Stimulated activated CD4-positive, alpha-beta T cell treated with anti-CD3 and anti-CD28 coated beads, Interleukin-1b, Interleukin-23, amount 100 ng/mL, for 4 hours (primary cell): ENCODE data around the gene SMCO3.
"Not testable (repeated sequence)": the region's sequence is repeated elsewhere in the genome, so short reads cannot be mapped to it uniquely, and the experiment has no call there.

ENCODE experiments used
- DNase-seq, 2 donors: peaks; one replicate each; pipeline ENCODE4 v3.0.0-alpha.2; 2020; ENCODE audit warnings: low read depth in 2 of 2

SMCO3 gene

DNA sequence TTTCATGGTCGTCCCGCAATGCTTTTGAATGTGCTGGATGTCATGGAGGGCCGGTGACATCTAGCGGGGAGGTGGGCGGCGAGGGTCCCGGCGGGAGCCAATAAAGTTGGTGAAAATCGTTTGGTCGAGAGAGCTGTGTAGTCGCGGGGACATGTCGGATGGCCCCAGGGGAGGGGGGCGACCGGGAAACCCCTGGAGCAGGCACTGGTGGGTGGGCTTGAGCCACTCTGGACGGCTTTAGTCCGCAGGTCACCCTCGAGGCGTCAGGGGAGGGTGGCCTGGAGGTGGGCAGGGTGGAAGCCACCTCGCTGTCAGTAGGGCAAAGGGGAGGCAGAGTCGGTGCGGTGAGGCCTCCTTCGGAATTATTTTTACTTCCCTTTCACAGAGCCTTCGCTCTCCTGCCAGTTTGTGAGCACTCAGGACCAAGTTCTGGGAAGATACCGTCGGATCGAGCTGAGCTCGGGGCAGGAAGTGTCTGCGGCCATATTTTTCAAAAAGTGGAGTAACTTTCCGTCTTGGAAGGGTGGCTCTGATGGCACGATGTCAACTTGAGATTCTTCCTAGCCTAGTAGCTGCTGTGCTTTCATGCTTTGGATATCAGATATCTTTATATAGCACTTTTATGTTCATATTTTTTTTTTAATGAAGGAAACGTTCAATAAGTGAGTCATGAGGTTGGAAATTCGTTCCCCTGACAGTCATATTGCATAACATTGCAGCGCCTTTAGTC lies 38.9 kb downstream of the SMCO3 start:
- DNase-seq = peak; percentile 8 to 11

DNA sequence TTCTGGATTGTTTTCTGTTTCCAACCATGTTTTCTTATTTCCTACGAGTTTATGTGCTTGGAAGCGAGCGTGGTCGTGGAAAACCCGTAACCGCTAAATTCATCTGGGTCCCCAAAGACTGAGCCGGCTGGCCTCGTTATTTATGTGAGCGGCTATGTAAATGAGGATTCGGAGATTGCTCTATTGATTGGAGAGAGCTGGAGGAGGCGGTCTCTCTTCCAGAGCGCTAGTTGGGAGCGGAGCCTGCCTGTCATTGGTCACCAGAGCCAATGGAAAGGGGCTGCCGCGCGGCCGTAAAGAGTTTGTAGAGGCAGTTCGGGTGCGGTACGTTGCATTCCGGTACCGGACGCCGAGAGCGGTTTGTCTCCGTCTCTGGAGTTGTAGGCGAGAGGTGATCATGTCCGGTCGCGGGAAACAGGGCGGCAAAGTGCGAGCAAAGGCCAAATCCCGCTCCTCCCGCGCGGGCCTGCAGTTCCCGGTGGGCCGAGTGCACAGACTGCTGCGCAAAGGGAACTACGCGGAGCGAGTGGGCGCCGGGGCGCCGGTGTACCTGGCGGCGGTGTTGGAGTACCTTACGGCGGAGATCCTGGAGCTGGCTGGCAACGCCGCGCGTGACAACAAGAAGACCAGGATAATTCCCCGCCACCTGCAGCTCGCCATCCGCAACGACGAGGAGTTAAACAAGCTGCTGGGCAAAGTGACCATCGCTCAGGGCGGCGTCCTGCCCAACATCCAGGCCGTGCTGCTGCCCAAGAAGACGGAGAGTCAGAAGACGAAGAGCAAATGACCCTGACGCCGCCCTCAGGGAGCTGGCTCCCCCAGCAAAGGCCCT lies 39.7 kb downstream of the SMCO3 start:
- peak; percentile 72 to 76 for DNase-seq

DNA sequence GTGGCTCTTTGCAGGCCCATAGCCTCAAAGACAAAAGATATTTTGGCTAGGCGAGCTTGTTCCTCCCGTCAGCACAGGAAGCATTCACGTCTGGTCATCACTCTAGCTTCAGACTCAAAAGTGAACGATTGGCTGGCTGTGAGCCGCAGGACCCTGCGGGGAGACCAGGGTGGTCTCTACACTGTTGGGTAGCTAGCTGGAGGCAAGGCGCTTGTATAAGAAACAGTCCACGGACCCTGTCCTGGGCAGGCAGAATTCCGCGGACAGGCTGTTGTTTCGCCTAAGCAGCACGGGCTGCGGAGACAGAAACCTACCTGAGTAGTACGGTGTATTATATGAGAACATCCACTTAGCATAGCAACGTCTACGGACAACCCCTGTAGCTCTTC lies 40.3 kb downstream of the SMCO3 start:
- peak in 1 of 2 donors; percentile 25 for DNase-seq

DNA sequence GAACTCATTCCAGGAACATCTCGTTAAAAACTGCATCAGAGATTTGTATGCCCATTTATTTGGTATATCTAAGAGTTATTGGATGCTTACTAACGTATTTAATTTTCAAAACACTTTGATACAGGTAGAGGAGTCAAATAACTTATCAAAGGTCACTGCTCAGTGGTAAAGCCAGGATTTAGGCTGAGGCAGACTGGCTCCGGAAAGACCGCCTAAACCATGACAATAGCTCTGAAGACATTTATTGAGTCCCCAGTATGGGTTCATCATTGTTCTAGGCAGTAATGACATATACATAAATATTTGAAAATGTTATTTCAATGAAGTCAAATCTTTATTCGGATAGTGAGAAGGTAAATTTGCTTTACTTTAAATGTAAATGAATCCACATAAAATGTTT lies 41.0 kb downstream of the SMCO3 start:
- no peak for DNase-seq

DNA sequence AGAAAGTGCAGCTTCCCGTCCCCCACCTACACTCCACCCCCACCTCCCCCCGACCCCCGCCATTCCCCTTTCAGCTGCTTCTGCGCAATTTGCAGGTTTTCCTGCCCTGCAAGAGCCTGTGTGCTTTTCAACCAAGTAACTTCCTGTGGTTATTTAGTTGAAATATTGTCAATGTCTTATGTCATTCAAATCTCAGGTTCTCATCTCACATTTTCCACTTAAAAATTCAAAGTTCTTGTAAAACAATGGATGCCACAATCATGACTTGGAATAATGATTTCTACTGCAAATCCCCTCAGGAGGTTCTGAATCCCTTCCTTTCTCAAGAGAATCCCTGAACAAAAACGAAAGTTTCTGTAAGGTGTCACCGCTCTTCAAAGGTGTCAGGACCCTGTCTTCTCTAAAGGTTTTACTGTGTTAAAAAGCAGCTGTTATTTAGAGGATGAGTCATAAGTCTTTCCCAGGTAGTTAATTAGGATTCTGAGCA lies 42.3 kb downstream of the SMCO3 start:
- peak; percentile 4 to 31 for DNase-seq

DNA sequence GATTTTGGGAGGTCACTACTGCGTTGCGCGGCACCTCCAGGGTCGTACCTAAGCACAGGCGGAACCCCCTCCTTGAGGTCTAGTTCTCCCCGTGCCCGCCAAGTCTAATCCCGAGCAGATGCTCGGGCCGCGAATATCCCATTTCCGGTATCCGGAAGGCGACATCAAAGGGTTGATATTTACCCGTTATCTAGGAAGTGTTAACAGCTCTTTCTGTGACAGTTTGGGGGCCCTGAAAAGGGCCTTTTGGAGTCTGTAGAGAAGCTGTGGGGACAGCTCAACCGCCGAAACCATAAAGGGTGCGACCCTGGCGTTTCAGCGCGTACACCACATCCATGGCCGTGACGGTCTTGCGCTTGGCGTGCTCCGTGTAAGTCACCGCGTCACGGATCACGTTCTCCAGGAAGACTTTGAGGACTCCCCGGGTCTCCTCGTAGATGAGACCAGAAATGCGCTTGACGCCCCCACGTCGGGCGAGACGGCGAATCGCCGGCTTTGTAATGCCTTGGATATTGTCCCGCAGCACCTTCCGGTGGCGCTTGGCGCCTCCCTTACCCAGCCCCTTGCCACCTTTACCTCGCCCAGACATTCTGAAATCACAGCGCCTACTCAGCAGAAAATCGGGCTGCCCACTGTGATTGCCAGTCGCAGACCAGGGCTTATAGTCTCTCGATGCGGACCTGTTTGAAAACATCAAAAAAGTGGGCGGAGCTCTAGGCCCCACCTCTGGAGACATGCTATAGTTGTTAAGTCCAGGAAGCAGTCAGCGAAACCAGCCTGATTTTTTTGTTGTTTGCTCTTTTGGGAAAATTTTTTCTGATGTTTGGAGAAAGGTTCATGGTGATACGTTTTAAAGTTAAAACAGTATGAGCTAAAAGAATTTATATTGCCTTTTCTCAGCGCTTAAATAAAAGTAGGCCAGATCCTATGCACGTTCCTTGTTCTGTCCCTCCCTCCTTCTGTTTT lies 43.2 kb downstream of the SMCO3 start:
- DNase-seq = peak; percentile 78 to 93

DNA sequence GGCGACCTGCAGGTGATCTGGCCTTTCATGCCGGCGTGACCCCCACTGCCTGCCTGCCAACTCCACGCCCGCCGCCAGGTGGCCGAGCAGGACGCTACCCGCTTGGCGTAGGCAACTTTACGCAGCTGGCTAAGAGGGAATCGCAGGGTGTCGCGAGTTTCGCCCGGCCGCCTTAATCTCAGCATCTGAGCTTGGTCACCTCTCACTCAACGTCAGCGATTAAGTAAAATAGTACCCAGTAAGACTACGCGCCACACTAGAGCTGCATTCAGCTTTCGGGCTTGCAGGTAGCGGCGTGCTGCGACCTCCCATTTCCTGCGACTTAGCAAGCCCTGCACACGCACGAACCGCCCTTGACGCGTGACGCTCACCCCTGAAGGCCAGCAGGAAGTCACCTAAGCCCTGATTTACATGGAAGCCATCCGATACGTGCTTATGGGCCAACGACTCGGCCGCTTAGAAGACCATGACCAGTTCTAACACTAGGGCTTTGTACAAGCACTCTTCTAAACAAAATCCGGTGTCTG lies 44.0 kb downstream of the SMCO3 start:
- DNase-seq = peak; percentile 72 to 84

DNA sequence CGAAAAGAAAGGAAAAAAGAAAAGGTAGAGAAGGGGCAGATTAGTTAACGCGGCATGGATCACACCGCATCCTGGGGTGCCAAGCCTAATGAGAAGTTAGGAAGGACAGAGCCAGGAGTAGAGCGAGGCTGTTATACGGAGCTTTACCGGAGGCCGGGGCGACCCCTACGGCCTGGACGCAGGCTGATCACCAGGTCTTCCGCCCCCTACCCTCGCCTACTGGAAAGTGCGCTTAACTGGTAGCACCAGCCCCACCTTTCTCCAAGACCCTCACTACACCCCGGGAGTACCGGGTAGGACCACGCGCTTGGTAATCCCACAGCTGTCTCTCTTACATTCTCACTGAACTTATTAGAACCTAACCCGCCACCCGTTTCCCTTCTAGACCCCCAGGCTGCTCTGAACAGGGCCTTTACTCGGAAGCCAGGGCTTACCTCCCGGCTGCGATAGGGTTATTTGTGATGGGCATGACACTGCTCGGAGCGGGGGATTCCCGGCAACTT lies 44.5 kb downstream of the SMCO3 start:
- DNase-seq = peak in 1 of 2 donors; percentile 2

DNA sequence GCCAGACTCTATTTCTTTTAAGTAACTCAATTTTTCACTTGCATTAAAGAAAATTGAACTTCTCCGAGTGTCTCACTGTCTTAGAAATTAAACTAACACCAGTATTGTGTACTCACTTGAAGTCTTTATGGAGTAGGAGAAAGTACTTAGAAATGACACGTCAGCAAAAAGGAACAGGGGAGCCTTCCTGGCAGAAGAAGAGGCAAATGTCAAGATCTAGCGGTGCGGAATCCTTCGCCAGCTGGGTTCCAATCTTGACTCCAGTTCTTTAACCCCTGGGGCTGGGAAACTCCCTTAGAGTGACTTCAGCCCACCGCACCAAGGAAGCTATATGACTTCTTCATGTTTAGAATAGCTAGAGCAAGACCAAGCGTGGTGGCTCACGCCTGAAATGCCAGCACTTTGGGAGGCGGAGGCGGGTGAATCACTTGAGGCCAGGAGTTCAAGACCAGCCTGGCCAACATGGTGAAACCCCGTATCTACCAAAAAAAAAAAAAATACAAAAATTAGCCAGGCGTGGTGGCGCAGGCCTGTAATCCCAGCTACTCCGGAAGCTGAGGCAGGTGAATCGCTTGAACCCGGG lies 45.1 kb downstream of the SMCO3 start:
- peak; percentile 2 to 12 for DNase-seq

DNA sequence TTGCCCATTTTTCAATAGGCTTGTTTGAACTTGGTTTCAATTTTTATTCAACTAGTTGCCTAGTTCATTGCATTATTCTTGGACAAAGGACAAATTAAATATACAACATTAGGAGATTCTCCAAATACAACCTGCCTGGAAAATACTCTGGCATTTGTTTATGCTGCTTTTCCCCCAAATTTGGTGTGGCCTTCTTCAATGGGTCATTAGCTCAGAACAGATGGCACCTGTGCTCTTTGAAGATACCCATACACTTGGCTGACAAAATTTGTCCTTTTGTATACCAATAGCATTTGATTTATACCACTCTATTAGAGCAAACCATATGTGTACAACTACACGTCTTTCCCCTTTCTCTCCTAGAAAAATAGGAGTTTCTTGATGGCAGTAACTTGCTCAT lies 46.4 kb downstream of the SMCO3 start:
- no peak for DNase-seq

DNA sequence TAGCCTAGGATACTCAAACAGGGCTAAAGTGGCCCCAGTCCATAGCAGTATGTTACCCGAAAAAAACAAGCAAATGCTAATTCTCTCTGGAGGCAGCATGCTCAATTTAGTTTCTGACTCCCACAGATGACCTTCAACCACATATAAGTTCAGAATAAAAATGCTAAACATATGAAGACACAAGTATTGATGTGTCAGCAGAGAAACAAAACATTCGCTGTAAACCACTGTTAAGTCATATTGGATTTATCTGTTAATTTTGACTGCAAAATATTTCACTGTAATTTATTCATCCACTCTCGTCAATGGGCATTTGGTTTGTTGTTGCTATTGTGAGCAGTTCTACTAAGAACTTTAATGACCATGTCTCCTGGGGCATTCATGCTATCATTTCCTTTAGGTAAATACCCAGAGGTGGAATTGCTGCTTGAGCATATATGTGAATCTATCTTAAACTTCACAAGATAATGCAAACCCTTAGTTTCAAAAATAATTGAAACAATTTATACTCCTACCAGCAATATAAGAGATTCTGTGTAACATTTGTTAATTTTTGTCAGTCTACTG lies 47.2 kb downstream of the SMCO3 start:
- DNase-seq = no peak

DNA sequence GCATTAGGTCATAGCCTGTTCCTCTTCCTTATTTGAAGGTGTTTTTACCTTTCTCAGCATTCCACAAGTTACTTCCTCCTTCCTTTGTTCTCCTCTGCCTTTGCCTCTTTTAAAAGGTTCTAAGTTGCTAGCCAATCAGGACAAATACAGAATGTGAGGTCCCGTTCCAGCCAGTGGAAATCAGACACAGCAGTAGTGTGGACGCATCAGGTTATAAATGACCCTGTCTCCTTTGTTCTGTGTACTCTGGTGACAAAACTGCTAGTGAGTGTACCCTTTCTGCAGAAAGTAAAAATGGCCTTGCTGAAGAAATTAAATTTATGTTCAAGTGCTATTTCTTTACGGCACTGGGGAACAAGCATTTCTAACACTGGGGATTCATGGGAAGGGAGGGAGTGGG lies 48.0 kb downstream of the SMCO3 start:
- not testable (repeated sequence) for DNase-seq

DNA sequence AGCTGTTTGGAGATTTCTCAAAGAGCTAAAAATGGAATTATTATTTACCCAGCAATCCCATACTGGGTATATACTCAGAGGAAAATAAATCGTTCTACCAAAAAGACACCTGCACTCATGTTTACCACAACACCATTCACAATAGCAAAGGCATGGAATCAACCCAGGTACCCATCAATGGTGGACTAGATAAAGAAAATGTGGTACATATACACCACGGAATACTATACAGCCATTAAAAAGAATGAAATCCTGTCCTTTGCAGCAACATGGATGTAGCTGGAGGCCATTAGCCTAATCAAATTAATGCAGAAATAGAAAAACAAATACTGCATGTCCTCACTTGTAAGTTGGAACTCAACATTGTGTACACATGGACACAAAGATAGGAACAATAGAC lies 48.6 kb downstream of the SMCO3 start:
- no peak for DNase-seq

DNA sequence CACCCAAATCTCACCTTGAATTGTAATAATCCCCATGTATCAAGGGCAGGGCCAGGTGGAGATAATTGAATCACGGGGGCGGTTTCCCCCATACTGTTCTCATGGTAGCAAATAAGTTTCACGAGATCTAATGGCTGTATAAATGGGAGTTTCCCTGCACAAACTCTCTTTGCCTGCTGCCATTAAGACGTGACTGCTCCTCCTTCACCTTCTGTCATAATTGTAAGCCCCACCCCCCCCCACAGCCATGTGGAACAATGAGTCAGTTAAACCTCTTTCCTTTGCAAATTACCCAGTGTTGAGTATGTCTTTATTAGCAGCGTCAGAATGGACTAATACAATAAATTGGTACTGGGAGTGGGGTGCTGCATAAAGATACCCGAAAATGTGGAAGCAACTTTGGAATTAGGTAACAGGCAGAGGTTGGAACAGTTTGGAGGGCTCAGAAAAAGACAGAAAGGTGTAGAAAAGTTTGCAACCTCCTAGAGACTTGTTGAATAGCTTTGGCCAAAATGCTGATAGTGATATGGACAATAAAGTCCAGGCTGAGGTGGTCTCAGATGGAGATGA lies 54.2 kb downstream of the SMCO3 start:
- not testable (repeated sequence) for DNase-seq

DNA sequence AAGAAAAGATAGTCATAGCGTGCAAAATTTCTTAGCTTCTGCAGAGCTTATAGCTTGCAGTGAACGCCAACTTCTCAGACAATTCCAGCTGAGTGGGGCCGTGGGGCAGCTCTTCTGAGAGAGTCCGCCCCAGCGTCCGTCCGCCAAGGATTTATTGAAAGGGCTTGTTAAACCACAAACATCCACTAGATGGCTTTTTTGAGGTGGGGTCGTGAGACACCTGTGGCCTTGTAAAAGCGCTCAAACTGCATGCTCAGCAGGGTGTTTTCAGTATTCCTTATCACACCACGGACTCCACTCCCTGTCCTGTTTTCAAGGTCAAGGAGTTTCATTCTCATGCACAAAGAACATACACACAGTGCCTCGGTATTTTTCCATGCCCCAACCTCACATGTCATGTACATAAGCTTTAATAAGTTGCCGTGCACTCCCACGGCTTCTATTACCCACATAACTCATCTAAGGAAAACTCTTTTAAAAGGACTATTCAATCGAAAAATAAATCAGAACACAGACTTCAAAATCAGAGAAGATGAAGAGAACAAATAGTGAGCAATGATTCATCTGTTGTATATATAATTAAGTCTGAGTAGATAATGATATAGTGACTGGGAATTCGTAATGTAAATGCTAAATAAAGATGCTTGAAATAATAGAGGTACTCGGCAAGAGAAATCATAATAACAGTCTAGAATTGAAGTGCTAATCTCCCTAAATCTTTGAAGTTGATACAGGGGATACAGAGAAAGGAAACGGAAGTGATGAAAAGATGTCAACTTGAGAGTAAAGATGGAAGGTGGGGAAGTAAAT lies 57.4 kb downstream of the SMCO3 start:
- no peak for DNase-seq
